ENCODE measurements around the gene SCARB1. TPM values are rescaled to one million over a fixed set of nuclear protein-coding genes. Genes with fewer than 3 reads are reported as not detected.
A peak's percentile ranks its signal among the peaks of the same experiment; 100 is the strongest.

SCARB1 gene
- total RNA-seq, 1 experiment from 2014 or later: 27.3 TPM

DNA sequence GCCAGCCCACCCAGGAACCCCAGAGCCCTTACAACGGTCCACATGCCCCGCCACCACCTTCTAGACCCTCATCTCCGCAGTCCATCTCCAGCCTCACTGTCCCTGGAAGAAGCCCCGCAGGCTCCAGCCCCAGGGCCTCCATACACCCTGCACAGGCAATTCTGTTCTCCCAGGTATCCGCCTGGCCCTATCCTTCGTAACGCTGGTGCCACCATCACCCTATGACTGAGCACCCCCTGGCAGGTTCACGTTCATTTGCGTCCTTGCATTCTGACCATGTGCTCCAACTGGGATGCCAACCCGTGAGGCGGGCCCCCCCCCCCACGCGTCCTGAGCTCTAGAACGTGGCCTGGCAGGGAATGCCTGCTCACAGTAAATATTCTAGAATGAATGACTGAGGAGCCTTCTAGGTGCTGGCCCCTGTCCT lies 675 bp upstream of the SCARB1 start:
- no peak for DNase-seq (ENCODE audit: low spot score)

DNA sequence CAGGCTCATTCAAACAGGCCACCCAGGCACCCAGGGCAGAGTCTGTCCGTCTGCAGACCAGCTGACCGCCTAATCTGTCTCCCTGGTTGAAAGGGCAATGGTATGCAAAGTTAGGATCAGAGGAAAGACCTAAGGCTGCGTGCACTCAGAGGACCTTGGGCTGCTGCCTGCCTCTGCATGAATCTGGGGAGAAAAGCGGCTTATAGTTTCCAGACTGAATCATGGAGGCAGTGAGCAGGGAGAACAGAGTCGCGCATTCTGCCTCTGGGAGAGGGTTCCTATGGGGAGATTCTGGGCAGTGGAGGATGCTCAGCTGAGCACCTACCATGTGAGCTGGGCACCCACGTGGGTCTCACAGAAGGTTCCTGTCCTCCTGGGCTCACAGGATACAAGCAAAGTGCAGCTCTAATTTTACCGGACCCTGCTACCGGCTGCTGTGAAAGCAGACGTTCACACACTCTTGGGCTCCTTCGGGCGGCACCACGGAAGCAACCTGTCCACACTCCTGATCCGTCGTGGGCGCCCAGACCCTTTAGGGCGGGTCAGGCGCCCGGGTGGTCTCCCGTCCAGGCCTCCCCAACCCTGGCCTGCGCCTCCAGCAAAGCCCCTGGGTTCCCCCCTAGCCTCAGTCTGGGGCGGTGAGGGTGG lies 772 bp downstream of the SCARB1 start:
- no peak for DNase-seq (ENCODE audit: low spot score)

DNA sequence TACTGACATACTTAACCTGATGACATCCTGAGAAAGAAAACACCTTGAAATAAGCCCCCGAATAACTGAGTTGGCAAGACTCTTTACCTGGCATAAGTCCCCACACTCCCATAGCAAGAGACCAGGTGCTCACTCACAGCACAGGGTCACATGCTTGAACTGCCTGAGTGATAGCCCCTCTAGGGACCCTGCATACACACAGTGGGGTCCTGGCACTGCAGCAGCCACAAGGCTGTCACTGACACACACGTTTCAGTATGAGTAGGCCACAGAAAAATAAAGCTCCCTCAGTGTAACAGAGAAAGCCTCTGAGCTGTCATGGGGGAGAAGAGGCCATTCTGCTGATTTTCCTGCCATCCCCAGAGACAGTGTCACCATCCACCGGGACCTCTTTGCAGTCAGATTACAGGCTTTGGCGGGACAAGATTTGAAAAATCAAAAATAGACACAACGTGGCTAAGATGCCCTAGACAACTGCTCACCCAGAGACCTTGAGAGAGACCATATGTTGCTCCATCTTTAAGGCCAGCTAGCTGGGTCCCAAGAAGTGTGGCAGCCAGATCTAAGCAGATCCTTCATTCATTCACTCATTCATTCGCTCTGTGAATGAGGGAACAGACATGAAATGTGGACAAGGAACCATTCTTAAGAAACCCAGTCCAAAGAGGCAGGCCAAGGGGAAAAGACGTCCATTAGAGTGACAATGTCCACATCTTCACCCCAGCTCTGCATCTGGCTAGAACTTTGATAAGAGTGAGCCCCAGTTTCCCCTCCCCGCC lies 1.6 kb downstream of the SCARB1 start:
- no peak for DNase-seq (ENCODE audit: low spot score)

DNA sequence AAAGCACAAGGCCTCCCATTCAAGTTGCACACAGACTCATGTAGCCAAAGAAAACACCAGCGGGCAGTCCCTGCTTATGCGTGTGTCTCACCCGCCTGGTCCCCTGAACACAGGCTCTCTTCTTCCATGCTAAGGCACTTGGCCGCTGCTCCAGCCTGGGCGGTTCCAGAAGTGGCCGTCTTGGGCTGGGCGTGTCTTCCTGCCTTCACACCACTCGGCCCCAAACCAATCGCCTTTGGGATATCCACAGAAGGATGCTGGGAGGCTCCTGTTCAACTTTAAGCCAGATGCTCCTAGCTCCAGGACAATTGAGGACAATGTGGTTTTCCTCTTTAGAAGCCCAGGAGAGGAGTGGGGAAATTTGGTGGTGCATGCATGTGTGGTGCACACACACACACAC lies 2.2 kb downstream of the SCARB1 start:
- no peak for DNase-seq (ENCODE audit: low spot score)

DNA sequence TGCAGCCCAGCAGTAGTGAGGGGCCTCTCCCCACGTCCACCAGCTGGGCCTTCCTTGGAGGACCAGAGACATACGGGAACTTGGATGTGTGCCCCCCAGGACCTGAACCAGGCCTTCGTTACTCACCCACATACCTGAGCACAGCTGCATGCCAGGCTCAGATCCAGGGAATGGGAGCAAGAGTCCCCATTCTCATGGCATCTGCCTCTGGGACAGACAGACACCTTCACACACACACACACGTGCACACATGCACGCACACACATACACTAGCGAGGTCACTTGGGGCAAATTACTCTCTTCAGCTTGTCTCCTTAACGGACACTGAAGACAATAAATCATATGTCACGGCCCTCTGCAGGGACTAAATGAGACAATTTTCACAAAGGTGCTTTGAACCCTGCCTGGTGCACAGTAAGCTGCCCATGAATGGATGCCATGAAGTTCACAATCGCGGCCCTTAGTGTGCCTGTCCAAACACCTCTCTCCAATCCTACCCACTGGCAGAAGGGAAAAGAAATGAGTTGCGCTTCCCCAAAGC lies 5.7 kb downstream of the SCARB1 start:
- DNase-seq (ENCODE audit: low spot score): no peak

DNA sequence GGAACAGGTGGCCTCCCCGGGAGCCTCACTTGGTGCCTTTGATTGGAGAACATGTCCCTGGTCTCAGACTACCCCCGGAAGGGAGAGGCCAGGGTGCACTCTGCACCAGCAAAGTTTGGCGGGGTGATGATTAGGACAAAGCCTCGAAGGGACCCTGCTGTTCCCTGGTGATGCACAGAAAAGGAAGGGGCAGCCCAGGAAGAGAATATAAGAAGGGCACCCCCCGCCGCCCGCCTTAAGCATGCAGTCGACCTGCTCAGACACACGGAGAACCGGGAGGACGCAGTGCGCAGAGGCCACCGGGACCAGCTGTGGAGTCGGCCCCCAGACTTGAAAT lies 6.9 kb downstream of the SCARB1 start:
- no peak for DNase-seq (ENCODE audit: low spot score)

DNA sequence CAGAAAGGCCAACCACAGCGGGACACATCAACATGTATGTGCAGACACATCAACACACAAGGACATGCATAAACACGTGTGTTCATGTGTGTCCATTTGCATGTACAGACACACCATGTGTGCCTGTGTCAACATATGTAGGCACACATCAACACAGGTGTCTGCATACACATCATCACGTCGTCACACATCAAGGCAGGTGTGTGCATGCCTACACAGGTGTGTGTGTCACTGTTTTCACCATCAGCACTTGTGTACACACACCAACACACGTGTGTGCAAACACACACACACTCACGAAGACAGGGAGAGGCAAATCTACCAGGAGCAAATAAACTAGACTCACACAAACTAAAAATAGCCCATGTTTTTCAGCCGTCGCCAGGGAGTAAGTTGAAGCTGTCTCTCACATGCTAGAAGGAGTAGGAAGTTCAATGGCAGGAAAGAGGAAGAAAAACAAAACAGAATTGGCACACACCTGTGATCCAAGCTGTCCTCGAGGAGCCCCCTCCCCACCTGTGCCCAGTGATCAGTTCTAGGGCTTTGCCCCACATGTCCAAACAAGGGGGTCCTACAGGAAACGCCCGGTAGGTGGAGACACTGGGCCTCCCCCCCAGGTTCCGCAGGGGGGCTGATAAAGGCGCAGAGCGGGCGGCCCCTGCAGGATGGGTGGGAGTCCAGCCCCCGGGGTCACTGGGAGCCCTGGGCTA lies 7.4 kb downstream of the SCARB1 start:
- DNase-seq (ENCODE audit: low spot score): no peak

DNA sequence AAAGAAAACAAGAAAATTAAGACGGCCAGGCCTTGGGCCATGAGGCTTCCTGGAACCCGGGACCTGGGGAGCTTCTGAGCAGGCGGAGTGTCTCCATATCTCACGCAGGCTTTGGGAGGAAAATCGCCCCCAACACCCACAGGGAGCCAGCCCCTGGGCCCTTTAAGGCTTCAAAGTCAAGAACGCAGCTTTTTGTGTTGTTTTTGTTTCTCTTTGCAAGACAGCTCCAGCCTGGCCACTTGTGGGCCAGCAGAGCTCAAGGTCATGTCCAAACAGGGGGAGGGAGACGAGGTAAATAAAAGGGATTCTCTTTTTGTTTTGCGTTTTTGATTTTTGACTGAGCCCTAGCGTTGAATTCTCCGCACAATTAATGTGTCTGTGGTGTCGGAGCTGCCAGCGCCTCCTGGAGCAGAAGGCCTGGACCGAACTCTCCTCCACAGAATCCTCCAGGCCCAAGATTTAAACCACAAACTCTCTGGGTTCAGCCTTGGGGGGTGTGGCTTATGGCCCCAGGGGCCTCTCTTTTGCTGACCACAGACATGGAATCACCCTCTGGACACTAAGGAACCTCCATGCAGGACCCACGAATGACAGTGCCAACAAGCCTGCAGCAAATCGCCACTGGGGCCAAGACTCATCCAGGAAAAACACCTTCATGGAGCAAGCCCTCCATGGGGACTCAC lies 8.2 kb downstream of the SCARB1 start:
- DNase-seq (ENCODE audit: low spot score): no peak

DNA sequence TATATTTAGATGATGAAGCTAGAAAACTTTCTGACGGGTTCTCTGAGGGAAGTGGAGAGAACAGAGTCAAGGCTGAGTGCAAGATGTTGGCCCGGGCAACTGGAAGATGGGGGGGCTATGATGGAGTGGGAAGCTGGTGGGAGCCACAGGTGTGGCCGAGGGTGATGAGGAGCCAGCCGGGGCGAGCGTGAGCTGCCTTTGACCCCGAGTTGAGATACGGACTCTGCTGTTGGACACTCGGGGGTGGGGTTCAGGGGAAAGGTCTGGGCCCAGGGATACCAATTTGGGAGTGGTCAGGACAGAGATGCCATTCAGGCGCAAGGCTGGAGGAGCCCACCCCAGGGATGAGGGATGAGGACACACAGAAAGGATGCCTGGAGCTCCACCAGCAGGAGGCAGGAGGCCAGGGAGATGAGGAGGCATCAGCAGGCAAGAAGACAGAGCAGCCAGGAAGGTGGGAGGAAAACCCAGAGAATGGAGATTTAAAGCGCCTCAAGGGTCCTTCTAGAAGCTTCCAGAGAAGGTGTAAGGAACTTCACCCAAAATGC lies 9.0 kb downstream of the SCARB1 start:
- DNase-seq (ENCODE audit: low spot score): no peak

DNA sequence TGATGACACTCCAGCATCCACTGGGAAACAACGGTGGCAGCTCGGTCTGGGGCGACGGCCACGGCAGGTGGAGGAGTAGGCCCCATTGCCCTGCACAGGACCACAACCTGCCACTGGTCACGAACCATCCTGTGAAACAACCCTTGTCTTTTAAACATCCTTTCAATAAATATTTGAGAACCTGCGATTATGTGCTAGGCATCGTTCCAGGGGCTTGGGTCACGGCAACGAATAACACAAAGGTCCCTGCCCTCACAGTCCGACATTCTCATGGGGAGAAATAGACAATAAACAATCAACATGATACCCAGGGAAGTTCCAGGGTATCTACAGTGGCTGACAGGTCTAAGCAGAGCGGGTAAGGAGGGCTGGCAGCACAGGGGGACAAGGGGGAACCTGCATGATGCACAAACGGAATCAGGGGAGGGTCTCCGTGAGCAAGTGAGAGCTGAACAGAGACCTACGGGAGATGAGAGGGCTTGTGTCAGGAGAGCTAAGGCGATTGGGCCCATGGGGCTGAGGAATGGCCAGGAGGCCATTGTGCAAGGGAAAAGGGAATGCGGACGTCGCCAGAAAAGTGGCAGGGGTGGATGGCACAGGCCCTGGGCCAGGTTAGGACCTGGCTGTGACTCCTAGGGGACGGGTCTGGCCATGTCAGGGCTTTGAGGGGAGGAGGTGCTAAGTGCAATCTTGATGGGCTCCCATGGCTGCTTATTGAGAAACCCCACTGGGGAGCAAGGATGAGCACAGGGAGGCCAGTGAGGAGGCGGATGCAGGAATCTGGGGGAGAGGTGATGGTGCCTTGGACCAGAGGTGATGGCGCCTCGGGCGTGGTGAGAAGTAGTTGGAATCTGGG lies 9.7 kb downstream of the SCARB1 start:
- no peak for DNase-seq (ENCODE audit: low spot score)

DNA sequence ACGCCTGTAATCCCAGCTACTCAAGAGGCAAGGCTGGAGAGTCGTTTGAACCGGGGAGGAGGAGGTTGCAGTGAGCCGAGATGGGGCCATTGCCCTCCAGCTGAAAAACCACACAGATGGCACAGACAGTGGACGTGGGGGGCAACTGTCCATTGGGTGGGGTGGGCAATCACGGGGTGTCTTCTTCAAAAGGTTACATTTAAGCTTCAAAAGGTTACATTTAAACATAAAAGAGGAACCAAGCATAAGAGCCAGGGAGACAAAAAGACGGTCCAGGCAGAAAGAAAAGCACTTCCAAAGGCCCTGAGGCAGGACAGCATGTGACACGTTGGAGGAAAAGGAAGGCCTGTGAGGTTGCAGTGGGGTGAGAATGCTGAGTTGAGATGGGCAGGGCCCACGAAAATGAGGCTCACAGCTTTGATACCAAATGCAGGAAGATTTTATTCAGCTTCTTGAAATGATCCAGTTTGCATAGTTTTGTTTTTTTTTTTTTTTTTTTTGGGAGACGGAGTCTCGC lies 10.7 kb downstream of the SCARB1 start:
- DNase-seq (ENCODE audit: low spot score): no peak

DNA sequence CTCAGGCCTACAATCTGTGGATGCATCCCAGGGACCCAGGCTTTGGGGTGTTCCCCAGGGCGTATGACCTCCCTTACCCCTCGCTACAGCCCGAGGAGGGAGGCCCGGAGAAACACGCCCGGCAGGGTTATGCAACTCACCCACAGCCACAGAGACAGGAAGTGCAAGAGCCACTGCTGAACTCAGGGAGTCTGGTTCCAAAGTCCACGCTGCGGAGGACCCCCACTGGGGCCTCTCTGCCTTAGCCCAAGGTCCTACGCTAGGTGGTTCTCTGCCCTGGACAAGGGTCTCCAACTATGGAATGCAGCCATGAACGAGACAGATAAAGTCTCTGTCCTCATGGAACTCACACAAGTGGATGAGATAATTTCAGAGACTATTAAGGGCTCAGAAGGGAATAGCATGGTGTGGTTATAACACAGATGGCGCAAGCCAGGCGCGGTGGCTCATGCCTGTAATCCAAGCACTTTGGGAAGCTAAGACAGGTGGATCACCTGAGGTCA lies 11.3 kb downstream of the SCARB1 start:
- no peak for DNase-seq (ENCODE audit: low spot score)

DNA sequence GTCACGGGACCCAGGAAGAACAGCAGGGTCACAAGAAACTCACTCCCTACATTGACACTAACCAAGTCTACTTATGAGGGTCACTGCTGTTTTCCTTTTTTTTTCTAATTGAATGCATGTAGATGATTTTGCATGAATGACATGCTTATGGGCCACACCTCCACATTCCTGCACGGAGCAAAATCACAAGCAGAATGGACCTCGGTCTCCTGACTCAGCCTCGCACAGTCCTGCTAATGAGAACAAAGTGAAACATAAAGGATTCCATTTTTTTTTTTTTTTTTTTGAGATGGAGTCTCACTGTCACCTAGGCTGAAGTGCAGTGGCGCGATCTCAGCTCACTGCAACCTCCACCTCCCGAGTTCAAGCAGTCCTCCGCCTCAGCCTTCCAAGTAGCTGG lies 12.3 kb downstream of the SCARB1 start:
- DNase-seq (ENCODE audit: low spot score): no peak

DNA sequence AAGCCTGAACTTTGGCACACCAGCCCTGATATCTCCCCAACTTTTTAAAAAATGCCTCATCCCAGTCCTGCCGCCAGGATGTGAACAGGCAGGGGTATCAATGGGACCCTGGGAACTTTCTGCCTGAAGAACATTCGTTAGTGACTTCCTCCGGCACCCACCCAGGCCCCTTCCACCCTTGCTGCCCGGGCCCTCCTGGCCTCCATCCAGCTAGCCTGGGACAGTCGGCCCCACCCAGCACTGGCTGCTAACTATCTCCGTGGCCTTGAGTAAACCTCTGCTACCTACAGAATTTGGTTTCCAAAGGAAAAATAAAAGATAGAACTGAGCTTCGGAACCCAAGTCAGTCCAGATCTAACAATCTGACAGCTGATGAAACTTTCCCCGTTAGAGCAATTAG lies 14.3 kb downstream of the SCARB1 start:
- DNase-seq (ENCODE audit: low spot score): no peak

DNA sequence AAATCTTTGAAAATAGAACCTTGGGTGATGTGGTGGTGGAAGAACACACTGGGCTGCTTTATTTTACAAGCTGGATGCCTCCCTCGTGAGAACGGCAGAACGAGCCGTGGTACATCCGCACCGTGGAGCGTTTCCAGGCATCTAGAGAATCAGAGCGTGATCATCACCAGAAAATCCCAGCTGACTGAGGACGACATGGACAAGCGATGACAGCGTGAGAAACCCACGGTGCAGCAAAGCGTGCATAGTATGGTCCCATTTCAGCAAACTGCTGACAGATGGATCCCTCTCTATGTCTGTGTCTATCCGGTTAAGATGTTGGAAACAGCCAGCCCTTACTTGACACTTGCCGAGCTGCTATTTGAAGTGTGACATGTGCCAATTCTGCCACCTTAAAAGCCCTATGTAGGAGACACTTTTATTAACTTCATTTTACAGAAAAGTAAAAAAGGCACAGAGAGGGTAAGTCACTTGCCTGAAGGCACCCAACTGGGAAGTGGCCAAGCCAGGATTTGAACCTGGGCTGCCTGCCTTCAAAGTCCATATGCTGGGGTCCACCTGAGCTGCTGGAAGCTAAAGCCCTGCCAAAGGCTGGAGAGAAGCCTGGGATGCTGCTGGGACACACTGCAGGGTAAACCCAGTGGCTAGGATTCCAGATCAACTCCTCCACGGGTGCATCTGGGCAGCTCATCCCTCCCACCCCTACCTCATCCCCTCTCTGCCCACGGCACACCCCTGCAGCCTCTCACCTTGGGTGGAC lies 14.9 kb downstream of the SCARB1 start:
- DNase-seq (ENCODE audit: low spot score): no peak

DNA sequence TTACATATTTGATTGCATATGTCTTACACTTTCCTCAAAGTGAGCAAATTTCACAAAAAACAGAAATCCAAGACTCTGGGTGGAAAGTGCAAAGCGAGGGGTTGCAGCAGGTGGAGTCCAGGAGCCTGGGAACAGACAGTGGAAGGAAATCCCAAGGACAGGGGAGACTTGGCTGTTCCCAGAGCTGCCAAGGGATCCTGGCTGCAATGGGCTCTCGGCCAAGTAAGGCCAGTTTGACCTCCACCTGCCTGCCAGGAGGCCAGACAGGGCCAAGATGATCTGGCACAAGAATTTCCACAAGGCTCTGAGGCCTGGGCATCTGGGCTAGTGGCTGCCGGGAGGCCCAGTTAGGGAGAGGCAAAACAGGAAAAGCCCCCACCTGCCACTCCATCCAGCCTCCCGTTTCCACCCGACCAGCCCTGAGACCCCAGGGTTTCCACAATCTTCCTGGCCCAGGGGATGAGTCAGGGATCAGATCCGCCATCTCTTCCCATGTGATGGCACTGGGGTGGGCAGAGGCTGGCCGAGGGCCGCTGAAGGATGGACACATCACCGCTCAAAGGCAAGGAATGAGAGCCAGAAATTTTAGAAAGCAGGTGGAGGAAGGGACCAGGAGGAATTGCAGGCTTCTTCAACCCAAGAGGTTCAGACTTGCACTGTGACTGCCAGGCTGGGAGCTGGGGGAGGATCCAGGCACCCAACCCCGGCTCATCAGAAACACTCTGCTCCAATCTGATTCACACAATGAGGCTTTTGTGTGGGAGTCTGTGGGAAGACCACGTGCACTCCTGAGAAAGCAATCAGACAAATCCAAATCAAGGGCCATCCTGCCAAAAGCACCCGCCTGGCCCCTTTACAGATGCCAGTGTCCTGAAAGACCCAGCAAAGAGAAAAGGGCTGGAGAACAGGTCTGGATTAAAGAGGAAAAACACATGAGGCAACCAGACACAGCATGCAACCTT lies 16.3 kb downstream of the SCARB1 start:
- DNase-seq (ENCODE audit: low spot score): peak; percentile 46

DNA sequence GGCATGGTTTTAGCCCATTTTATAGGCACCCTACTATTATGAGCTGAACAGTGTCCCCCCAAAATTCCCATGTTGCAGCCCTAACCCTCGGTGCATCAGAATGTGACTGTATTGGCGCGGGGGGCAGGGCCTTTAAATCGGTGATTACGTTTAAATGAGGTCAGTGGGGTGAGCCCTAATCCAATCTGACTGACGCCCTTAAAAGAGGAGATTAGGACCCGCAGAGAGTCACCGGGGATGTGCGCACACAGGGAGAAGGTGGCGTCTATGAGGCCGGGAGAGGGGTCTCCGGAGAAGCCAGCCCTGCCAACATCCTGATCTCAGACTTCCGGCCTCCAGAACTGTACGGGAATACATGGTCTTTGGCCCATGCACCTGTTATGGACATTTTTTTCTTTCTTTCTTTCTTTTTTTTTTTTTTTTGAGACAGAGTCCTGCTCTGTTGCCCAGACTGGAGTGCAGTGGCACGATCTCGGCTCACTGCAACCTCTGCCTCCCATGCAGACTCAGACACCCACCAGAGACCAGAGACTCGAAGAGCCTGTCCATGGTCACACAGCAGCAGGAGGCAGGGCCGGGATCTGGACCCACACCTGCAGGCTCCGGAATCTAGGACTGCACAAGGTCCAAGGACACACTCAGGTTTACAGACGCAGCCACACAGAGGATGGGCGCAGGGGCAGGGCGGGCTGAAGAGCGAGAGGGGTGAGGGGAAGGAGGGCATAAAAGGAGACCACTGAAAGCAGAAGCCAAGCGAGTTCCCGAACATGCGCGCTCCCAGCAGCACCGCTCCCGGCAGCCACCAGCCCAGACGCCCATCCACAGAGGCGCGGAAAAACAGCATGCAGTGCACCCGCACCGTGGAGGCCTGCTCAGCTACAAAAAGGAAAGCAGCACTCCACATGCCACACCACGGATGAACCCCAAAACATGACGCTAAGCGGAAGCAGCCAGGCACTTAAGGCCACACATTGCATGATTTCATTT lies 19.0 kb downstream of the SCARB1 start:
- DNase-seq (ENCODE audit: low spot score): no peak
